Measurements from ENCODE around the gene CTDNEP1.

The CTDNEP1 gene

DNA sequence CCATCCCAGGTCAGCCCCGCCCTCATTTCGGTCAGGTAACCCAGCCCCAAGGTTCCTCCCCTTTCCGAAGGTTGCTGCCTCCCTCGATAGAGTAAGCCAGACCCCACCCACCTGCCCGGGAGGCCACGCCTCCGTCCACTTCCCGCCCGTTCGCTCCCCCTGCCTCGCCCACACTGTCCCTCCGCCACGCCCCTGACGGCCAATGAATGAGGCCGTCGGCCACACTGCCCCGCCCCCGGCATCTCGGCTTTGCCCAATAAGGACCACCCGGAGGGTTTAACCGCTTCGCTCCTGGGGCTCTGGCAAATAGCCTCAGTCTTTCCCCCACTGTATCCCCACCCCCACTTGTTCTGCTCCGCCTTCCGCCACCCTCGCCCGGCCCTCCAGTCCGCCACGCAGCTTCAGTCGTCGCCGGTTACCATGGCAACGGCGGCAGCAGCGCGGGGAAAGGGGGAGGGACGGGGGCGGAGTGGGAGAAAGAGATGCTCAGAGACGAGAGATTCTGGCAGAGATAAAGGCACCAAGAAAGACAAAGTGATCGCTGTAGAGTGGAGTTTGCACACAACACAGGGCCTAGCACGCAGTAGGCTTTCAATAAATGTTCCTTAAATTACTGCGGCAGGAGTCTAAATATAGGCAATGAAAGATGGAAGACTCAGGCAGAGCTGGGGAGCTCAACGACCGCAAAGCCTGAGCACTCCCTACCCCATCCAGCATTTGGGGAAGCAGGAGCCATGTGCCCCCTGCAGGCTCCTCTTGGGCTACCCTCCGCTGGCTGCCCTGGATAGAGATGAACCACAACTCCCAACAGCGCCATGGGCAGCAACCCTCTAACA, 37.0 kb downstream of the CTDNEP1 start:
- DNase-seq: peak; percentile 100

DNA sequence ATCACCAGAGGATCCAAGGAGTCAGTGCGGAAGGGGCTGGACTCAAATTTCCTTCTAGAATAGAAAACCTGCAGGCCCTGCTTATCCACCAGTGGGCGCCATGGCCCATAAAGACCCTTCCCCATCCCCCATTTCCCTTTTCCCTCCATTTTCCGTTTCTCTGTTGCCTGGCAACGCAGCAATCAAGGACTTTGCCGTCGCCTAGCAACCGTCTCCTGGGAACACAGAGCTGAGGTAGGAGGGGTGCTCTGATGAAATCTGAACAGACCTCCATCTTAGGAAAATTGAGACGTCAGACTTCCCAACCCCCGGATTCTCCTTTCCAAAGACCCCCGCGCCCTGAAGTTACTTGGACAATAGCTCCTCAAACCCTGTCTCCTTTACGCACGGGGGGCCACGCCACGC, 37.6 kb downstream of the CTDNEP1 start:
- DNase-seq: no peak

DNA sequence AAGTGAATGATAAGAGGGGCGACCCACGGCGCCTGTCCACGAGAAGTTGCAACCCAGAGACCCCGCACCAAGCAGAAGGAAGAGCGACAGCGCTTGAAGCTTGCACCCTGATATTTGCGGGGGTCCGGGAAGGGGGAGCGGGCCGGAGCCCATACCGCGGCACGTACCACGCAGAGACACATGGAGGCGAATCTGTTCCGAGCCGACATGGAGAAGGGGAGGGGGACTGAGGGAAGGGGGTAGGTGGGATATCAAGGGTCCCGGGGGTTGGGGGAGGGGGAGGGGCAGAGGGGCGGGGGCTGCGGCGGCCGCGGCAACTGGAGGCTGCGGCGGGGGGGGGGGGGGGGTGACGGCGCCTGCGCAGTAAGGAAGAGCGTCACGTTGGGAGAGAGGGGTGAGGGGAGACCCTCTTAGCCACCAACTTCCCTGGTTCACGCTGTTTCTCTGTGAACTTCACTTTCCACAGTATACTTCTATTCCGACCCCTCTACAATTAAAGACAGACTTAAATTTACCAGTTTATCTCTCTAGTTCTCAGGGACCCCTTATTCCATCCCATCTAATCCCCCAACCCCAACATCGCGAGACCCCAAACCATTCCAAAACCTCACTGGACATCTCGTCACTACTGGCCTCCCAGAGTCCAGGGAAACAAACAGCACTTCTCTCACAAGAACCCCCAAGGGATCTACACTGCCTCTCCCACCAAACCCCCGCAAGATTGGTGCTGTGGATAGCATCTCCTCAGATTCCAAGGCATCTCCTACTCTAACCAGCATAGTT, 39.9 kb downstream of the CTDNEP1 start:
- no peak for DNase-seq

DNA sequence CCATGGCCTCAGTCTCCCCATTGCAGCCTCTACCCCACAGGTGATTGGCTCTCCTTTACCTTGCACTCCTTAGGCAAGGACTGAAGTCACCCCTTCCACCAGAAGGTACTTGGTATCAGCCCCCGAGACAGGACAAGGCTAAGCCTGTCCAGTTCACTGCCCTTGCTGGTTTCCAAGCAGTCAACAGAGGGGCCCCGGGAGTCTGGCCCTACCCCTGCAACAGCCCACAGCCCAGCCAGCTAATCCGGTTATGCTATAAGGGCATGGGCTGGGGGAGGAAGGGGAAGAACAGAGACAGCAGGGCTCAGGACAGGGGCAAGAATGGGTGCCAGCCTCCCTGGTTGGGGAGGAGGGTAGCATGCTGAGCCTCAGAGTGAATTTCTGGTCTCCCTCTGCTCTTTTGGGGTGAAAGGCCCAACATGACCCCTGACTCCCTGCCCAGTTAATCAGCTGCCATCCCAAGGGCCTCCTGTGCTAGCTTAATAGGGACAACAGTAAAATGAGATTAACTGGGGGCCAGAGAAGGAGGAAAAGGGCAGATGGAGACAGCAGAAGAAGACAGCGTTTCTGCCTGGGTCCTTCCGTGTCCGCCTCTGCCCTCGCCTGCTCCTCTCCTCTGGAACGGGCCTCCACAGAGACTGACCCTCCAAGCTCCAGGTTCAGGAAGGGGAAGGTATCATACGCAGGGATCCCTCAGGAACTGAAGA, 42.6 kb downstream of the CTDNEP1 start:
- DNase-seq: no peak

DNA sequence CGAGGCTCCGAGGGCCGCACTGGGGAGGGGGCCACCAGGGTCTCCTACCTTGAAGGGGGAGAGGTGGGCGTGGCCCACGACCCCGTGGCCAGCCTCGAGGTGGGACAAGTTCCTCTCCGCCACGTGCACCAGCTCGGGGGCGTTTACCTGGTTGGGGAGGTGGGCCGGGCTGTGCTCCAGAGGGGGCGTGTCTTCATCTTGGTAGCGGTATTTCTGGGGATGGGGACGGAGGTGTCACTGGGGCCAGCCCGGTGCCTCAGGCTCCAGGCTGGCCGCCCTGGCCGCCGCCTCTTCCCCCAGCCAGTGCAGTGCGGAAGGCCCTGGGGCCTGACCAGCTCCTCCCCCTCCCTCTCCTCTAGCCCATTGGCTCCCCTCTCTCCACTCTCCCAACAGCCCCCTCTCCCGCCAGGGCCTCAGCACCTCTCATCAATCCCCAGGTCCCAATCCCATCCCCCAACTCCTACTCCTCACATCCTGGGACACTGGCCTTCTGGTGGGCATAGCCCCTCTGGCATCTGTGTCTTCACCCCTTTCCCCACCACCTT, 43.4 kb downstream of the CTDNEP1 start:
- no peak for DNase-seq

DNA sequence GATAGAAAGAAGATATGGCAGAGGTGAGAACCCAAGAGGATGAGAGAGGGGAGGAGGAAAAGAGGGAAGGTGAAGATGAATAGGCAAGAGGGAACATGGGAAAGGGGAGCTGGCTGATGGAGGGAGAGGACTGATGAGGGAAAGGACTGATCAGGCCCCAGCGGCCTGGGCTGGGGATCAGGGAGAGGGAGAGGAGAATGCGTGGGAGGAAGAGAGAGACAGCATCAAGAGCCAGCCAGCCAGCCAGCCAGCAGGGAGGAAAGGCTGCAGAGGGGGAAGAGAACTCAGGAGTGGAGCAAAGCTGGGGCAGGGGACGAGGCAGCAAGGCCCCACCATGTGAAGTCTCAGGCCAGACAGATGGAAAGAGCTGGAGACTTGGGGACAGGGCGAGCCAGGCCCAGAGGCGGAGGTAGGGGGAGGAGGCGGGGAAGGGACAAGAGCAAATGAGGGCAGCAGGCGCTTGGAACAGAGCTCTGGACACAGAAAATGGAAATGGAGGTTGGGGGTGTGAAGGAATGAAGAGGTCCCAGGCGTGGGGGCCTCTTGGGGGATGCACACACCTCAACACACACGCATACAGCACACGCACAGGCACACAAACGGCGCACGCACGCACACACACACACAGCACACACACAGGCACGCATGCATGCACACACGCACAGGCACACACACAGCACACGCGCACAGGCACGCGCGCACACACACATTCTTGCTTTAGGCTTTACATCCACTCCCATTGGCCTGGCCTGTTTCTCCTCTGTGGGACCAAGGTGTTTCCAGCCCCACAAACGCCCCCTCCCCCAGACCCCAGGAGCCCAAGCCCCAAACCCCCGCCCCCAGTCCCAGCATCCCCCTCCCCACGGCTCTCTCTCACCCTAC, 44.2 kb downstream of the CTDNEP1 start:
- no peak for DNase-seq

DNA sequence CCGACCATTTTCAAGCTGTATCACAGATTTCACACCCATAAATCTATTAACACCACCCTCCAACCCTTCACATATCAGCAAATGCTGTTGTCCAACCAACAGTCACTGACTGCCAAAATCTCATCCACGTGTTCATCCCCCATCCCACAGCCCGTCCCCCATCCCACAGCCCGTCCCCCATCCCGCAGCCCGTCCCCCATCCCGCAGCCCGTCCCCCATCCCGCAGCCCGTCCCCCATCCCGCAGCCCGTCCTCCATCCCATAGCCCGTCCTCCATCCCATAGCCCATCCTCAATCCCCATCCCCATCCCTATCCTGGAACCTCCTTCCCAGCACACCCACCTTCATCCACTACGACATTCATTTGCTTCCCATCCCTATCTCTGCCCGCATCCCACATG, 46.0 kb downstream of the CTDNEP1 start:
- no peak for DNase-seq

DNA sequence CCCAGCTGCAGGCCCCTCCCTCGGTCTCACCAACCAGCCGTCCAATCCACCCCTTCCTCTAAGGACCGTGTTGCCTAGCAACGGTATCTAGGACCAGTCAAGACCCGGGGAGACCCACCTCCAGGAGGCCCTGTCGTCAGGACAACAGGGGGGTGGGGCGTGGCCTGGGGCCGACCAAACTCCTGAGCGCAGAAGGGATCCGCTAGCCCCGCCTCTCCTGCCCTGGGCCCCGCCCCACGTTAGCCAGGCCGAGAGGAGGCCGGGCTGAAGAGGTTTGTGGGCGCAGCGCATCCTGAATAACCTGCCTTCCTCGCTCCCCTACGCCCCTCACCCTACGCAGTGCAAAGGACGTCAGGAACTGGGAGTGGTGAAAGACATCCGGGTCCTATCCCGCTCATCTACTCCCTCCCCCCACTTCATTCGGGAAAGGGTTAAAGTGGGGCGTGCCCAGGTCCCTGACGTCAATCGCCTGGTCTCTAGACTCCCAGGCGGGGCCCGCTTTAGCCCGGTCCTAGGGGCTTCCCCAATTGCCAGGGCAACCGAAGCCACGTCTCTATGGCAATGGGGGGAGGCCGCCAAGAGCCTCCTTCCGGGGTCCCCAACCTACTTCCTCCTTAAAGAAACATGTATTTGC, 46.6 kb downstream of the CTDNEP1 start:
- DNase-seq: peak; percentile 87

DNA sequence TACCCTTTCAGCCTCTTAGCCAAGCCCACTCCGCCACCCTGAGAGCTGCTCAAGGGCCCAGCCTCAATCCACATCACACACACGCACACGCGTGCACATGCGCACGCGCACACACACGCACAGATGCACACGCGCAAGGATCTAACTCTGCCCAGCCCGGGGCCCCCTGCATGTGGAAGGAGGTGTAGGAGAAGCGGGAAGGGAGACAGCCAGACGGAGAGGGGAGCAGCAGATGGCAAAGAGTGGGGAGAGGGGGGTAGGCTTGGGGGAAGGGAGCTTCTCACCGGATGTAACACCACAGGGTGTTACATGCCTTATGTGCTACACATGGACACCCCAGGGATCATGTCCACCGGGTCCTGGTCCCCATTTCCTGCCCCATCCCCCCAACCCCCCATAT, 47.2 kb downstream of the CTDNEP1 start:
- DNase-seq: no peak

DNA sequence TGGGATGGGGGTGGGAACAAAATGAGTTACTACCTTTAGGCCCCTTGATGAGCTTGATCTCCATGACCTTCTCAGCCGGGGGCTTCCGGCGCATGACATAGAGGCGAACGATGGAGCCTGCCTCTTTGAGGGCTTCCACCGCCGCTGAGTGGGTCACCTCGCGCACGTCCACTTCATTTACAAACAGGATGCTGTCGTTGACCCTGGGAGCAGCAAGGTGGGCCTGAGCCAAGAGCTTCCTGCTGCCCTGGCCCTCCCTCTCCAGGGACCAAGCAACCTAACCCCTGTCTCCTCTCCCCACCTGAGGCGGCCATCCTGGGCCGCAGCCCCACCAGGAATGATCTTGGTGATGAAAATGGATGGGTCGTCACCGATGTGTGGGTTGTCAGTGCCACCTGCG, 48.1 kb downstream of the CTDNEP1 start:
- DNase-seq: no peak

DNA sequence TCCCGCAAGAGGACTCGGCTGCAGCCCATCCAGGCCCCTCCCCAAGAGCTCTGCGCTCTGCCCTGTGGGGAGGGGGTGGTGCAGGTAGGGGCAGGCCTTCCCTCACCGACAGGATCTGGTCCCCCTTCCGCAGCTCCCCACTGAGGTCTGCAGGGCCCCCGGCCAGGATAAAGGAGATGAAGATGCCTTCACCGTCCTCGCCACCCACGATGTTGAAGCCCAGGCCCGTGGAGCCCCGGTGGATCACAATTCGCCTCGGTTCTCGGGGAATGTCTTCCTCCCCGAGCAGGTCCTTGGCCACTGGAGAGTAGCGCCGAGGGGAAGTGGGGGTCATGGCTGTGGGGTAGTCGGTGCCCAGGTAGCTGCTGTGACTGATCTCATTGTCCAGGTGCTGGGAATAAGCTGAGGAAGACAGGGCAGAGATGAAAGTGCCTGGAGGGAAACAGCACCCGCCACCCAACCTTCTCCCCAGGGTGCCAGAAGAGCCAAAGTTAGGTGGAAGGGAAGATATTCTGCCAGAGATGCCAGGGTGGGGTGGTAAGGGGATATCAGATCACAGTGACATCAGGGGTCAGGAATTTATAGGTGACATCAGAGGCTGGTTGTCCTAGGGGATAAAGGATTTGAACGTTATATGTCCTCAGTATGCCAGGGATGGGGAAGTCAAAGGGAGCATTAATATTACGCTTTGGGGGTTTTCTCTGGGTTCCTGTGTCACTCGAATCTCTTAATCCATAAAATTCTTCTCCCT, 54.7 kb downstream of the CTDNEP1 start:
- no peak for DNase-seq

DNA sequence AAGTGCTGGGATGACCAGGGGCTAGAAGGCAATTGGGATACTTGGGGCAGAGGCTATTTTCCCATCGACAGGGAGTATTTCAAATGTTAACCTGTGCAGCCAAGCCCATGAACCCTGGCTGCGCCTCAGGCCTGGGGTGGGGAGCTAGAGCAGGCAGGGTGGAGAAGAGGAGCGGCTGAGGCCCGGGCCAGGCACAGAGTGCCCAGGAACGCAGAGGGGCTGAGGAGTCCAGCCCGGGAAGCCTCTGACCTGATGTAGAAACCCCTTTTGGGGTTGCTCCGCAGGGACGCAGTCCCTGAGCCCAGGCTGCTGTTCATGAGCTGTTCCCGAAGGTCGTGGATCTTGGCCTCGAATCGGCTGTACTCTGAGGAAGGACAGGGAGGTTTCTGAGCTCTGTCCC, 55.6 kb downstream of the CTDNEP1 start:
- no peak for DNase-seq
